ENCODE data around the gene RAE1.

- TF ChIP-seq CTCF (IDR thresholded peaks at IDR 0.05) = no peak
- TF ChIP-seq POLR2A (IDR thresholded peaks at IDR 0.05) = no peak
- no peak for TF ChIP-seq POLR2AphosphoS5 (IDR thresholded peaks at IDR 0.05; ENCODE audit: insufficient read depth in 1 of 2, low read depth in 1 of 2)
Measured at GRCh38 chr20:57378107-57378506, 27.1 kb downstream of the RAE1 start.

Measured in vagina (tissue), 2 donors.